Adrenal gland (tissue), 5 donors: ENCODE measurements around the gene ZNRF3.
"Not testable (repeated sequence)": the region's sequence is repeated elsewhere in the genome, so short reads cannot be mapped to it uniquely, and the experiment has no call there.

Experiments
- POLR2A ChIP-seq, 2 donors: fragments of 450-650 bp; IDR thresholded peaks; one replicate each; pipeline ENCODE4 v1.6.1; 2017; ENCODE audit warnings: antibody characterized with exemption in 2 of 2, mild to moderate bottlenecking in 2 of 2, moderate library complexity in 1 of 2
- TF ChIP-seq, protein P1 (sequence below), 6 experiments: fragments of 450-650 bp in 4 of 6; fragments of 200-600 bp in 2 of 6; sonication (generic) in 1 of 6; IDR thresholded peaks; 1 replicate in 5 of 6; 2 replicates in 1 of 6; pipeline versions ENCODE4 v1.5.1 to v1.8.0; 2016 to 2021; ENCODE audit warnings: antibody characterized with exemption in 6 of 6, mild to moderate bottlenecking in 2 of 6, moderate library complexity in 1 of 6
- donor health status: DM: no; HTN: no; CAD: no.

- TF ChIP-seq, protein P1, sequence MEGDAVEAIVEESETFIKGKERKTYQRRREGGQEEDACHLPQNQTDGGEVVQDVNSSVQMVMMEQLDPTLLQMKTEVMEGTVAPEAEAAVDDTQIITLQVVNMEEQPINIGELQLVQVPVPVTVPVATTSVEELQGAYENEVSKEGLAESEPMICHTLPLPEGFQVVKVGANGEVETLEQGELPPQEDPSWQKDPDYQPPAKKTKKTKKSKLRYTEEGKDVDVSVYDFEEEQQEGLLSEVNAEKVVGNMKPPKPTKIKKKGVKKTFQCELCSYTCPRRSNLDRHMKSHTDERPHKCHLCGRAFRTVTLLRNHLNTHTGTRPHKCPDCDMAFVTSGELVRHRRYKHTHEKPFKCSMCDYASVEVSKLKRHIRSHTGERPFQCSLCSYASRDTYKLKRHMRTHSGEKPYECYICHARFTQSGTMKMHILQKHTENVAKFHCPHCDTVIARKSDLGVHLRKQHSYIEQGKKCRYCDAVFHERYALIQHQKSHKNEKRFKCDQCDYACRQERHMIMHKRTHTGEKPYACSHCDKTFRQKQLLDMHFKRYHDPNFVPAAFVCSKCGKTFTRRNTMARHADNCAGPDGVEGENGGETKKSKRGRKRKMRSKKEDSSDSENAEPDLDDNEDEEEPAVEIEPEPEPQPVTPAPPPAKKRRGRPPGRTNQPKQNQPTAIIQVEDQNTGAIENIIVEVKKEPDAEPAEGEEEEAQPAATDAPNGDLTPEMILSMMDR (IDR thresholded peaks at IDR 0.05), result not testable (repeated sequence)
- not testable (repeated sequence) for TF ChIP-seq POLR2A (IDR thresholded peaks at IDR 0.05)
Measured at GRCh38 chr22:28948860-28949551, 65.6 kb downstream of the ZNRF3 start.
